ENCODE data around the gene MUC2.

The MUC2 gene

DNA sequence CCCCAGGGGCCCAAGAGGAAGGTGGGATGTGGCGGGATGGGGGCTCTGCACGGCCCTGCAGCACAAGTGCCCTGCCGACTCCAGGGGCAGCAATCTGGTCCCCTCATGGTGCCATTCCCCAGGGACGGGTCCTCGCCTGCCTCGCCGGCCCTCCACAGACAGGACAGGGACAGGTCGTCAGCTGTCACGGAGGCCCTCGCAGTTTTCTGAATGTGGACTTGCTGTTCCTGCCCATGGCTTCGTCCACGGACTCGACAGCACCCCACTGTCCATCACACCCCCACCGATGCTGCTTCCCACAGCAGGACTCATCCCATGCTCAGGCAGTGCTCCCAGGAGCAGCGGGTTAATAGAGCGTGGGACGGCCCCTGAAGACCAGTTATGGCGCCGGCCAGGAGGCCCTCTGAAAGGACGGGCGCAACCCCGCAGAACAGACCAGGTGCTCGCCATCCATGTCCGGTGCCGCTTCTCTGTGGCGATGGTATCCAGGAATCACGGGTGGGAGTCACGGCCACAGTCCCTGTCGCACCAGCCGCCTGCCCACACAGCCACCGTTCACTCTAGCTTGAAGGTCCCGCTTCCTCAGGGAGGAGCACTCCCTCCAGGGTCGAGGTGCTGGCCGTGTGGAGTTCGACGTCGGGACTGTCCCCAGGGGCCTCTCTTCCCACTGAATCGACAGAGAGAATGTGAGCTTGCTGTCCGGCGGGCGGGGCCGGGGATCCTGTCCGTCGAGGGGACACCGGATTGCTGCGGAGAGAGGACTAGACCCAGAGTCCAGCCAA is 18.5 kb upstream of the MUC2 start:
- H3K4me3 ChIP-seq (ENCODE audit: low read depth, low read length), result no peak overlapping the region
- TF ChIP-seq, protein P1, sequence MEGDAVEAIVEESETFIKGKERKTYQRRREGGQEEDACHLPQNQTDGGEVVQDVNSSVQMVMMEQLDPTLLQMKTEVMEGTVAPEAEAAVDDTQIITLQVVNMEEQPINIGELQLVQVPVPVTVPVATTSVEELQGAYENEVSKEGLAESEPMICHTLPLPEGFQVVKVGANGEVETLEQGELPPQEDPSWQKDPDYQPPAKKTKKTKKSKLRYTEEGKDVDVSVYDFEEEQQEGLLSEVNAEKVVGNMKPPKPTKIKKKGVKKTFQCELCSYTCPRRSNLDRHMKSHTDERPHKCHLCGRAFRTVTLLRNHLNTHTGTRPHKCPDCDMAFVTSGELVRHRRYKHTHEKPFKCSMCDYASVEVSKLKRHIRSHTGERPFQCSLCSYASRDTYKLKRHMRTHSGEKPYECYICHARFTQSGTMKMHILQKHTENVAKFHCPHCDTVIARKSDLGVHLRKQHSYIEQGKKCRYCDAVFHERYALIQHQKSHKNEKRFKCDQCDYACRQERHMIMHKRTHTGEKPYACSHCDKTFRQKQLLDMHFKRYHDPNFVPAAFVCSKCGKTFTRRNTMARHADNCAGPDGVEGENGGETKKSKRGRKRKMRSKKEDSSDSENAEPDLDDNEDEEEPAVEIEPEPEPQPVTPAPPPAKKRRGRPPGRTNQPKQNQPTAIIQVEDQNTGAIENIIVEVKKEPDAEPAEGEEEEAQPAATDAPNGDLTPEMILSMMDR (IDR thresholded peaks at IDR 0.05; ENCODE audit: low read depth, low read length, missing control alignments), result no peak
- no peak for DNase-seq (ENCODE audit: low read depth)

DNA sequence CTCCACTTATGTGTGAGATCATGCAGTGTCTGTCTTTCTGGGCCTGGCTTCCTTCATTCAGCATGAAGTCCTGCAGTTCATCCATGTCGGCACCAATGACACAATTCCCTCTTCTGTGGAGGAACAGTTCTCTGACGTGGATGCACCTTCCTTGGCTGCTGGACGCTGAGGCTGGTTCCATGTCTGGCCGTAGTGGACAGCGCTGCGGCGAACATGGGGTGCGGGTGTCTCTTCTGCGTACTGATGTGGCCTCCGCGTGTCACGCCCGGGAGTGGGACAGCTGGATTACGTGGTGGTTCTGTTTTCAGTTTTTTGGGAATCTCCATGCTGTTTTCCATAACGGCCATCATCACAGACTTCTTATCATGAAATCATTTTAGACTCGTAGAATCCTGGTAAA is 16.9 kb upstream of the MUC2 start:
- no peak for DNase-seq (ENCODE audit: low read depth)
- TF ChIP-seq, protein P1 (IDR thresholded peaks at IDR 0.05; ENCODE audit: low read depth, low read length, missing control alignments), result no peak
- no peak overlapping the region for H3K4me3 ChIP-seq (ENCODE audit: low read depth, low read length)

DNA sequence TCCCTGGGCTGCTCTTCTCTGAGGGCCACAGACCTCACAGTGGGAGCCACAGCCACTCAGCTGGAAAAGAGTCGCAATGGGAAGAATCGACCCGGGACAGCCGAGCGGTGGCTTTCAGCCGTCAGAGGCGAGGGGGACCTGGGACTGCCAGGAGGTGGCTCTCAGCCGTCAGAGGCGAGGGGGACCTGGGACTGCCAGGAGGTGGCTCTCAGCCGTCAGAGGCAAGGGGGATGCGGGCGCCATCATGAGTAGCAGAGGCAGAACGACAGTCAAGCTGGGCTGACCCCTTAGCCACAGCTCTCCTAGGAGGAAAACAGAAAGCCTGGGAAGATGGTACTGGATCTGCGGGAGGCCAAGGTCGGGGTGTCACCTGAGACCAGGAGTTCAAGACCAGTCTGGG is 14.9 kb upstream of the MUC2 start:
- H3K4me3 ChIP-seq (ENCODE audit: low read depth, low read length), result no peak overlapping the region
- TF ChIP-seq, protein P1 (IDR thresholded peaks at IDR 0.05; ENCODE audit: low read depth, low read length, missing control alignments), result no peak
- DNase-seq (ENCODE audit: low read depth), result no peak

DNA sequence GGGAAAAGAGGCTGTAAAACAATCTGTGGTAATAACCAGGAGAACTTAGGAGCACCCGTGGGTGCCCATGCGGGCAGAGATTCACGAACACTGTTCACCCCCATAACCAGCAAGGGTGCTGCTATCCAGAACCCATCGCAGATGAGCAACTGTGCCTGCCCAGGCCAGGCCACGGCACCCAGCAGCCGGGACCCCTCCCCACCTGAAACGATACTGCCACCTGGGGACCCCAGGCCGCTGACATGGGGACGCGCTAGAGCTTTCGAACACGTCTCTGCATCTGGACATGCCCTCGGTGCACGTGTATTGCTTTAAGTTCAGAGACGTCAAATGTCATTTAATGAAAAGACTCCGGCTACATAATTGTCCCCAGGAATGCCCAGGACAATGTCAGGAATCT is 14.3 kb upstream of the MUC2 start:
- DNase-seq (ENCODE audit: low read depth), result no peak
- TF ChIP-seq, protein P1 (IDR thresholded peaks at IDR 0.05; ENCODE audit: low read depth, low read length, missing control alignments), result no peak
- H3K4me3 ChIP-seq (ENCODE audit: low read depth, low read length), result no peak overlapping the region

DNA sequence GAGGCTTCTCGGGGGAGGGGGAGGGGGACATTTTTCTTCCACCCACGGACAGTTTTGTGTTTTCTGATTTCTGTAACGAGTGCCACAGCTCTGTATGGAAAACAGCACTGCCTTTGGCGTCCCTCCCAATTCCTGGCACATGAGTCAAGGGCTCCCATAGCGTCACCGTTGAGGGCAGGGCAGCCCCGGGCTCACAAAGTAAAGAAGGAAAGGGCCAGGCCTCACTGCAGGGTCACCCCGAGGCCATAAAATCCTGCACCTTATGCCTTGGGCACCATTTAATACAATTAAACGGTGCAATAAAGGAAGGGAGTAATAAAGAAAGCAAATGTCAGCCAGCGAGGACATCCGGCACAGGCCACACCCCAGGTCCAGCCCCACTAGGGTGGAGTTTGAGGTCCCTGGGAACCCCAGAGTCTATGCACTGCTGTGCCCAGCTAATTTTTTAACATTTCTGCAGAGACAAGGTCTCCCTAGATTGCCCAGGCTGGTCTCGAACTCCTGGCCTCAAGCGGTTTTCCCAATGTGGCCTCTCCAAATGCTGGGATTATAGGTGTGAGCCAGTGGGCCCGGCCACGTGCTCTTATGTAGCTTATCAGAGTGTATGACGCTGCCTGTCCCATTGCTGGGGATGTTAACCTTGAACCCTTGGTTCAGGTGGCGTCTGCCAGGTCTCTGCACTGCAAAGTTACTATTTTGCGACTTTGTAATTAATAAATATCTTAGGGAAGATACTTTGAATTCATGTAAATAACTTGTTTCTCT is 13.6 kb upstream of the MUC2 start:
- no peak for DNase-seq (ENCODE audit: low read depth)
- TF ChIP-seq, protein P1 (IDR thresholded peaks at IDR 0.05; ENCODE audit: low read depth, low read length, missing control alignments), result no peak
- H3K4me3 ChIP-seq (ENCODE audit: low read depth, low read length), result no peak overlapping the region

DNA sequence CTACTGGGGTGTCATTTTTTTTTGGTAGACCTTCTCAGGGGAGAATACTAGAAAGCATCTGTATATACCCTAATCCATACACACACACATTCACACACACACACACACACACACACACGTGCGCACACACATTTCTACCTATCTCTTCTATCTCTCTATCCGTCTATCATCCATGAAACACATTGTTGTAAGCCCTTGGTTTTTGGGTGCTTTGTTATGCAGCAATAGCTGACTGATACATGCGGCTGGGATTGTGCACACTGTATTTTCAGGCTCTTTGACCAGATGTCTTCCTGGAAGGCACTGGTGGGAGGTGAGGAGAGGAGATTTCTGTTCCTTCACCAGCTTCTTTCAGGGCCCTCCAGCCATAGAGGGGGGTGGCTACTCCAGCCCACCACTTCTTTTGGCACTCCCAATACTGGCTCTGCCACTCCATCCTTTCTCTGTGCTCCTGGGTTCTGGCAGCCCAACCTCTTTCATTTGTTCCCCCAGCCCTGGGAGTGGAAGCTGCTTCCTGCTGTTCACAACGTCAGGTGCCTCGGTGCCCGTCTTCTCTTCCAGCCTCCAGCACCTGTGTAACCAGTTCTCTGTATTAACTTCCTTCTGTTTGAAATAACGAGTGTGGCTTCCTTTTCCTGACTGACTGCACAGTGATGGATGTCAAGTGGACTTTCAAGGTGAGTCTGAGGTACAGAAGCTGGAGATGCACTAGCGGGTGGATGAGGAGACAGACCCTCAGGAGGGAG is 12.4 kb upstream of the MUC2 start:
- no peak for DNase-seq (ENCODE audit: low read depth)
- TF ChIP-seq, protein P1 (IDR thresholded peaks at IDR 0.05; ENCODE audit: low read depth, low read length, missing control alignments), result no peak
- no peak overlapping the region for H3K4me3 ChIP-seq (ENCODE audit: low read depth, low read length)

Measured in GM12864 (cell line).